Measurements from ENCODE around the gene ZNF844.
A peak's percentile ranks its signal among the peaks of the same experiment; 100 is the strongest.
"Not testable (repeated sequence)": the region's sequence is repeated elsewhere in the genome, so short reads cannot be mapped to it uniquely, and the experiment has no call there.

The ZNF844 gene

DNA sequence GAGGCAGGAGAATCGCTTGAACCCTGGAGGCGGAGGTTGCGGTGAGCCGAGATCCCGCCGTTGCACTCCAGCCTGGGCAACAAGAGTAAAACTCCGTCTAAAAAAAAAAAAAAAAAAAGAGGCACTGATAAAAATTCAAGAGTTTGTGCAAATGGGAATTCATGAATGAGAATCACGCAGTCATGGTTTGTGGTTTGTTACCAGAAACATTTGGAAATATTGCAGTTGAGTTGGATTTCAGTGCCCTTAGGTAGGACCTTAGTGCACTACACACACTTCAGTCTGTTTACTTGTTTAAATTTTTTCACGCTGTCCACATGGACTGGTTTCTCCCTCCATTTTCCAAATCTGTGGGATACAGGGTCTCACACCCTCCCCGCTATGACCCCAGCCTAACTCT, 28.4 kb downstream of the ZNF844 start:
- ATAC-seq: no peak

- ATAC-seq: no peak
These were observed 29.2 kb downstream of the ZNF844 start for GRCh38 chr19:12093777-12094176.

DNA sequence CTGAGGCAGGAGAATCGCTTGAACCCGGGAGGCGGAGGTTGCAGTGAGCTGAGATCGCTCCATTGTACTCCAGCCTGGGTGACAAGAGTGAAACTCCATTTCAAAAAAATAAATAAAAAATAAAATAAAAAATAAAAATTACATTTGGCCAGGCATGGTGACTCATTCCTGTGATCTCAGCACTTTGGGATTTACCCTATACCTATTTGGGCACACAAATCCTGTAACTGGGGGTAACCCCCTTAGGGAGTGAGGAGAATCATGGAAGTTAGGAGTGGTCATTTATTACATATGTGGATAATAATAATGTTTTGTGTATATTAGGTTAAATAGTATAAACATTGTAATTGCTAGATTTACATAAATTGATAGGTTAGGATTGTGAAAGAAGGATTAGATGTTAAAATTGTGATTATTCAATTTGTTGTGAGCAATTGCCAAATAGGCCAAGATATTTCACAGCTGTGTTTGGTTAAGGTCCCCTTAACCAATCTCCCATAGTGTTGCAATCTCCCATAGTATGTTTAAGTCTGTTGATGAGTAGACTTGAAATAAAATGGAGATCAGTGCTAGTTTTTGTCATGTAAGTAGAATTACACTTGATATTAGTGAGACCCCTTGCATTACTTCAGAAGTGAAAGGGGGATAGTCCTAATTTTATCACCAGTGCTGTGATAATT, 30.7 kb downstream of the ZNF844 start:
- no peak for ATAC-seq

DNA sequence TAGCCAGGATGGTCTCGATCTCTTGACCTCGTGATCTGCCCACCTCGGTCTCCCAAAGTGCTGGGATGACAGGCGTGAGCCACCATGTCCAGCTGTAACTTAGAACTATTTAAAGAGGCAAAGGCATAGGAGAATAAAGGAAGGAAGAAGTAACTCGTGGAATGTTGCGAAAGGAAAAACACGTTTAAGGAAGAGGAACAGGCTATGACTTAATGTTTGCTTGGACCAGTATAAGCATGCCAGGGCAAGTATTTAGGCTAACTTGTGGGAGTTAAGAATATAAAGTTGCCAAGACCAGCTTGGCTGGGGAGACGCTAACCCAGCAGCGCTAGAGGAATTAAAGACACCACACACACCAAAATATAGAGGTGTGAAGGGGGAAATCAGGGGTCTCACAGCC, 33.5 kb downstream of the ZNF844 start:
- ATAC-seq: no peak

DNA sequence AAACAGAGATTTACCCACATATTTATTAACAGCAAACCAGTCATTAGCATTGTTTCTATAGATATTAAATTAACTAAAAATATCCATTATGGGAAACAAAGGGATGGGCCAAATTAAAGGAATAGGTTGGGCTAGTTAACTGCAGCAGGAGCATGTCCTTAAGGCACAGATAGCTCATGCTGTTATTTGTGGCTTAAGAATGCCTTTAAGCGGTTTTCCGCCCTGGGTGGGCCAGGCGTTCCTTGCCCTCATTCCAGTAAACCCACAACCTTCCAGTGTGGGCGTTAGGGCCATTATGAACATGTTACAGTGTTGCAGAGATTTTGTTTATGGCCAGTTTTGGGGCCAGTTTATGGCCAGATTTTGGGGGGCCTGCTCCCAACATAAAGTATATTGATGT, 39.4 kb downstream of the ZNF844 start:
- not testable (repeated sequence) for ATAC-seq

GRCh38 chr19:12111176-12111575, 46.6 kb downstream of the ZNF844 start:
- no peak for ATAC-seq

GRCh38 chr19:12111943-12112637, 47.6 kb downstream of the ZNF844 start:
- ATAC-seq: no peak

DNA sequence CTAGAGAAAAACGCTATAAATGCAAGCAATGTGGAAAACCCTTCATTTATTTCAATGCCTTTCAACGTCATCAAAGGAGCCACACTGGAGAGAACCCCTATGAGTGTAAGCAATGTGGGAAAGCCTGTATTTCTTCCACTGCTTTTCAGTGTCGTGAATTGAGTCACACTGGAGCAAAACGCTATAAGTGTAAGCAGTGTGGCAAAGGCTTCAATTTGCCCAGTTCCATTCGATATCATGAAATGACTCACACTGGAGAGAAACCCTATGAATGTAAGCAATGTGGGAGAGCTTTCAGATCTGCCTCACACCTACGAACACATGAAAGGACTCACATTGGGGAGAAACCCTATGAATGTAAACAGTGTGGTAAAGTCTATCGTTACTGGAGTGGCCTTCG, 48.2 kb downstream of the ZNF844 start:
- ATAC-seq: peak; percentile 38 to 74

GRCh38 chr19:12113121-12113520, 48.6 kb downstream of the ZNF844 start:
- no peak for ATAC-seq

DNA sequence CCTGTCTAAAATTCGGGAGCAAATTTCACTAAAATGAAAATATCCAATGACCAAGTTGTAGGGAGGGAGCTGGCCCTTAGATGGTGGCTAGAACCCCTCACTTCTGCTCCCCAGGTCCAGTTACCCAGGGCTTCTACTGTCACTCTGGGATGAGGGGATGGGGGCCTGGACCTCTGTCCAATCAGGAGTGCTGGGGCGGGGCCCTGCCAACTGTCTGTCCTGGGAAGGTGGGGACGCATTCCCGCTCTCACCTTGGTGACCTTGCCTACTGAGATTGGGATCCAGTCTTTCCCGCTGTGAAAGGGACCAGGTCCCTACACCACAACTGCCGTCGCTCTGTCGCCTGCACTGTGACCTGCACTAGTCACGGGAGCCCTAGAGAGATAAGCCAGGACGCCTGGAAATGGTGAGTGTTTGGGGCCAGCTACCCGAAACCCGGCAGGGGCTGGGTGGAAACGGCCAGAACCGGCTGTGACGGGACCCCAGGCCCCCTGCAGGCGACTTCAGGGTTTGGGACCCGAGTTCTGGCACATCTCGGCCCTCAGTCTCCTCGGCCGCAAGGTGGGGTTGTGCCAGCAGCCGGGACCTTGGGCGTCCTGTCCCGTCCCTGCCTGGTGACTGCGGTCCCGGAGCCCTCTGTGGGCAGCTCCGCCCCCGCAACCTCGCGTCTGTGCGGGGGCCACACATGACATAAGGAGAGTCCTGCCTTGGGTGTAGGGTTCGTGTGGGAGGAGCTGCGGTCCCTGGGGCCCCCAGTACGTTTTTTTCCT, 52.9 kb downstream of the ZNF844 start:
- ATAC-seq: no peak

- ATAC-seq: no peak
These were observed 62.2 kb downstream of the ZNF844 start for GRCh38 chr19:12126707-12127106.
